Ectodermal cell (in vitro differentiated cells): ENCODE data around the gene SLC6A1.

ENCODE experiments used
- H3K27ac ChIP-seq: 2 replicates; pipeline ENCODE4 v1.7.0; 2013; ENCODE audit warnings: mild to moderate bottlenecking, low read depth, low read length; ENCODE audit not compliant: insufficient read depth, poor library complexity, severe bottlenecking
- H3K27me3 ChIP-seq: 2 replicates; pipeline ENCODE4 v1.7.0; 2013; ENCODE audit warnings: mild to moderate bottlenecking, low read length; ENCODE audit not compliant: insufficient read depth, control insufficient read depth, poor library complexity, severe bottlenecking
- H3K36me3 ChIP-seq: one replicate; pipeline ENCODE4 v1.7.0; 2013; ENCODE audit warnings: low read length; ENCODE audit not compliant: control insufficient read depth, insufficient read depth
- H3K4me1 ChIP-seq: one replicate; pipeline ENCODE4 v1.7.0; 2013; ENCODE audit warnings: low read length; ENCODE audit not compliant: control insufficient read depth, insufficient read depth
- H3K4me3 ChIP-seq: 2 replicates; pipeline ENCODE4 v1.7.0; 2013; ENCODE audit warnings: low read depth, low read length, control low read depth; ENCODE audit not compliant: insufficient read depth
- H3K9me3 ChIP-seq: 2 replicates; pipeline ENCODE4 v1.7.0; 2013; ENCODE audit warnings: mild to moderate bottlenecking, low read length, moderate library complexity; ENCODE audit not compliant: control insufficient read depth
- WGBS, 2 experiments: methylation state at CpG; one replicate each; pipeline ENCODE4 v1.1.7; 2013; ENCODE audit warnings: missing lambda C conversion rate in 2 of 2; 5-methylcytosine and 5-hydroxymethylcytosine counted together

The SLC6A1 gene

GRCh38 chr3:10970306-10970960, 22.1 kb upstream of the SLC6A1 start:
- H3K4me3 ChIP-seq, result no peak overlapping the region
- WGBS, 2 experiments, result 89 to 96% methylated on average over 5 of the region's 5 CpGs
- H3K36me3 ChIP-seq, result no peaks in the 10 kb centered on the region
- no peak overlapping the region for H3K27ac ChIP-seq
- H3K9me3 ChIP-seq, result no peaks in the 10 kb centered on the region
- no peaks in the 10 kb centered on the region for H3K27me3 ChIP-seq
- no peaks in the 10 kb centered on the region for H3K4me1 ChIP-seq

GRCh38 chr3:10972072-10972782, 20.3 kb upstream of the SLC6A1 start:
- no peak overlapping the region for H3K4me3 ChIP-seq
- no peak overlapping the region for H3K27ac ChIP-seq
- no peaks in the 10 kb centered on the region for H3K27me3 ChIP-seq
- no peaks in the 10 kb centered on the region for H3K9me3 ChIP-seq
- no peaks in the 10 kb centered on the region for H3K36me3 ChIP-seq
- 56 to 61% methylated on average over 10 of the region's 10 CpGs for WGBS, 2 experiments
- no peaks in the 10 kb centered on the region for H3K4me1 ChIP-seq

- WGBS, 2 experiments, result 90 to 93% methylated on average over 13 of the region's 13 CpGs
These were observed 19.4 kb upstream of the SLC6A1 start for GRCh38 chr3:10973046-10973595.

DNA sequence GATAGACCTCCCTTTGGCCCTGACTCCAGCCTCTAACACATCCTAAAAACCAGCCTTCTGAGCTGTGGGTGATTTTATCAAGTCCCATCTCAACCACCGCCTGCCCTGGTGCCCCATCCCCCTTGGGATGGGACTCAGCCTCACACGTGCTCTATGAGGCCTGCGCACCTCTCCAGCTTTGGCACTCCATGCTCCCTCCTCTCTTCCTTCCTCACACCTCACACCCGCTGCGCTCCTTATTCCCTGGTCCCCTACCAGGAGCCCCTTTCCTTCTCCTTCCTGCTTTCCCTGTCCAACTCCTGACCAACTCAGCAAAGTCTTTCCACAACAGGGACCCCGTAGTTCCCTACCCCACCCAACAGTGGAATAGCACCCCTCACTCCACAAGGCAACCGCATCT, 18.4 kb upstream of the SLC6A1 start:
- no peaks in the 10 kb centered on the region for H3K27me3 ChIP-seq
- H3K9me3 ChIP-seq, result no peaks in the 10 kb centered on the region
- no peak overlapping the region for H3K4me3 ChIP-seq
- WGBS, 2 experiments, result 83 to 85% methylated on average over 7 of the region's 7 CpGs
- H3K36me3 ChIP-seq, result no peaks in the 10 kb centered on the region
- H3K27ac ChIP-seq, result no peak overlapping the region
- peaks cover 8% of the 10 kb centered on the region for H3K4me1 ChIP-seq

More at GRCh38 chr3:10973046-10973595, 19.4 kb upstream of the SLC6A1 start:
- H3K27ac ChIP-seq, result no peak overlapping the region
- H3K27me3 ChIP-seq, result no peaks in the 10 kb centered on the region
- peaks cover 6% of the 10 kb centered on the region for H3K4me1 ChIP-seq
- H3K4me3 ChIP-seq, result no peak overlapping the region
- H3K36me3 ChIP-seq, result no peaks in the 10 kb centered on the region
- H3K9me3 ChIP-seq, result no peaks in the 10 kb centered on the region

GRCh38 chr3:10974746-10975375, 17.7 kb upstream of the SLC6A1 start:
- Histone ChIP-seq H3K36me3 (no peaks in the 10 kb centered on the region), H3K27me3 (no peaks in the 10 kb centered on the region), H3K4me1 (peaks cover 8% of the 10 kb centered on the region), H3K27ac (no peak overlapping the region), H3K4me3 (no peak overlapping the region), H3K9me3 (no peaks in the 10 kb centered on the region)
- WGBS, 2 experiments, result 85 to 89% methylated on average over 7 of the region's 7 CpGs

DNA sequence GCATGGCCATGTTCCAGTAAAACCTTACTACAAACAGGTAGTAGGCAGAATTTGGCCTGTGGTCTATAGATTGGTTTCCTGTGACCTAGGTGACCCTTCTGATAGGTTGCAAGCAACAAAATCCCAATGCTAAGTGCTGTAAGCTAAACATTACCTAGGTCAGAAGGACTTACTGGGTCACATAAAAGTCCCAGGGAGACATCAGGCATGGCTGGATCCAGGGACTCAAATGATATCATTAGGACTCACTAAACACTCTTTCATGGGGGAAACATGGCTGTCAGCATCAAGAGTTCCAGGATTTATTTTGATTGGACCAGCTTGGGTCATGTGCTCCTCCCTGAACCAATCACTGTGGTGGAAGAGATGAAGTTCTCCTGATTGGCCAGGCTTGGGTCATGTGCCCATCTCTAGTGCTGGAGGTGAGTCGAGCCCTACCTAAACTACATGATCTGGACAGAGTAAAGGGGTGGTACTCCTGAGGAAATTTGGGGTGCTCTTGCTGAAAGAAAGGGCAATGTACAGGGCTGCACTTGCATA, 16.8 kb upstream of the SLC6A1 start:
- Histone ChIP-seq H3K27me3 (no peaks in the 10 kb centered on the region), H3K27ac (no peak overlapping the region), H3K4me3 (no peak overlapping the region), H3K4me1 (peaks cover 8% of the 10 kb centered on the region), H3K36me3 (no peaks in the 10 kb centered on the region), H3K9me3 (no peaks in the 10 kb centered on the region)
- 81 to 89% methylated on average over 1 of the region's 1 CpG for WGBS, 2 experiments

GRCh38 chr3:10976770-10977169, 15.8 kb upstream of the SLC6A1 start:
- H3K36me3 ChIP-seq, result no peaks in the 10 kb centered on the region
- no peaks in the 10 kb centered on the region for H3K27me3 ChIP-seq
- no peaks in the 10 kb centered on the region for H3K9me3 ChIP-seq
- no peak overlapping the region for H3K27ac ChIP-seq
- 88 to 96% methylated on average over 1 of the region's 1 CpG for WGBS, 2 experiments
- H3K4me3 ChIP-seq, result no peak overlapping the region
- H3K4me1 ChIP-seq, result peaks cover 8% of the 10 kb centered on the region

DNA sequence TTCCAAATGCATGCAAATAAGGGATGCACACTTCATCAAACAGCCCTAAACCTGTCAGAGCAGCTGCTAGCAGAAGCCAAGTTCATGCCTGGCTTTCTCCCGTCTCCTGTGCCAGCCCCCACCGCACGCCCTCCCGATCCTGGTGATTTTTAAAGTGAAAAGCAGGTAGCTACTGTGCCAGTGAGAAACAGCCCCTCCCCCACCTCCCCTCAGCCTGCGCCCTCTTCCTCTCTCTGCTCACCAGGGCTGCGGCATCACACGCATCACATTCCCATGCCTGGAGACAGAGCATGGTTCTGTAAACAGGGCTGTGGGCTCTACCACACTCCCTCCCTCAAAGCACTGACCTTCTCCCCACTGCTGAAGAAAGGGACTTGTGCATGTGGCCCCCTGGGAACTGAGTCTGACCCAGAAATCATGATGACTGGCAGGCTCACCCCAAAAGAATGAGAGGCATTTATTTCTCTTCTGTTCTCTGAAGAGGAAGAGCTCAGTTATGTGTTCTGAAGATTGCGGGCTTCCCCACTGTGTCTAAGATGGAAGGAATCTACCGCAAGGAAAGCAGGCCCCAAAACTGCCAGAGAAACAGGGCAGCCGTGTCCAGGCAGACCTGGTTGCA, 14.5 kb upstream of the SLC6A1 start:
- H3K9me3 ChIP-seq, result no peaks in the 10 kb centered on the region
- no peak overlapping the region for H3K27ac ChIP-seq
- H3K4me1 ChIP-seq, result peaks cover 8% of the 10 kb centered on the region
- no peaks in the 10 kb centered on the region for H3K27me3 ChIP-seq
- no peak overlapping the region for H3K4me3 ChIP-seq
- 43 to 48% methylated on average over 10 of the region's 10 CpGs for WGBS, 2 experiments
- no peaks in the 10 kb centered on the region for H3K36me3 ChIP-seq

- peaks cover 8% of the 10 kb centered on the region for H3K4me1 ChIP-seq
- H3K27ac ChIP-seq, result no peak overlapping the region
- WGBS, 2 experiments, result 94 to 95% methylated on average over 7 of the region's 7 CpGs
These were observed 13.6 kb upstream of the SLC6A1 start for GRCh38 chr3:10978956-10979355.

More at GRCh38 chr3:10978956-10979355, 13.6 kb upstream of the SLC6A1 start:
- H3K4me3 ChIP-seq, result no peak overlapping the region
- H3K9me3 ChIP-seq, result no peaks in the 10 kb centered on the region
- H3K27me3 ChIP-seq, result no peaks in the 10 kb centered on the region
- no peaks in the 10 kb centered on the region for H3K36me3 ChIP-seq
